SH-SY5Y (cell line): ENCODE data around the gene PCYT2.

Experiments used
- GATA2 ChIP-seq: IDR thresholded peaks from 2 replicates; pipeline ENCODE4 v1.6.1; 2011; ENCODE audit warnings: mild to moderate bottlenecking, low read depth, low read length
- GATA3 ChIP-seq: IDR thresholded peaks from 2 replicates; pipeline ENCODE4 v1.6.1; 2011; ENCODE audit warnings: low read depth, mild to moderate bottlenecking, low read length, moderate library complexity

GRCh38 chr17:81854974-81855774, 56.0 kb downstream of the PCYT2 start:
- no peak for TF ChIP-seq GATA2
- no peak for TF ChIP-seq GATA3
